Spleen (tissue), 7 donors: ENCODE measurements around the gene S100Z.

ENCODE experiments used
- POLR2A ChIP-seq, 3 donors: fragments of 450-650 bp; IDR thresholded peaks; one replicate each; pipeline ENCODE4 v1.5.1; 2017; ENCODE audit warnings: antibody characterized with exemption in 3 of 3, mild to moderate bottlenecking in 1 of 3
- POLR2AphosphoS5 ChIP-seq, 3 donors: sonication (generic); formaldehyde crosslinking; IDR thresholded peaks; one replicate each; pipeline ENCODE4 v1.5.1; 2017; ENCODE audit warnings: antibody characterized with exemption in 3 of 3
- TF ChIP-seq, protein P1 (sequence below), 11 experiments: fragments of 200-600 bp in 7 of 11; fragments of 450-650 bp in 4 of 11; sonication (generic) in 4 of 11; IDR thresholded peaks in 8 of 11; conservative IDR thresholded peaks in 3 of 11; 1 replicate in 7 of 11; 2 replicates in 4 of 11; pipeline versions ENCODE4 v1.4.0 to v1.8.0; 2016 to 2021; ENCODE audit warnings: antibody characterized with exemption in 11 of 11, inconsistent platforms in 4 of 11, mild to moderate bottlenecking in 1 of 11
- donor health status: DM: no; HTN: no; CAD: no; lungs with moderate emphysema.
- donor health status: DM: no; HTN: no; CAD: no.
- donor health status: DM: no; HTN: no; CAD: no.

DNA sequence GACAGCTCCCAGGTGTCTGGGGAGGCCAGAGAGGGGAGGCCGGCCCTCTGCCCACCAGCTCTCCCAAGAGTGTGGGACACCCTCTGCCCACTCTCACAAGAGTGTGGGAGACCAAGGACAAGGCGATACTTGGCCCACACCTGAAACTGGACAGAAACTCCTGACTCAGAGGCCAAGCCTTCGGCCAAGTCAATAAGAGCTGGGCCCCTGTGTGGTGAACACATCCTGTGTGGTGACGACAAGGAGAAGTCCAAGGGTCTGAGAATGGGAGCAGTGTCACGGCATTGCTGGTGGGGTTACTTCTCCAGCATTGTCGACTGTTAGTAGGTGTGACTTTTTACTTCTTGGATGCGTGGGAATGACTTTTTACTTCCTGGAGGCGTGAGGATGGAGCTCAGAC, 45.5 kb upstream of the S100Z start:
- no peak for TF ChIP-seq POLR2A (IDR thresholded peaks at IDR 0.05)
- TF ChIP-seq, protein P1, sequence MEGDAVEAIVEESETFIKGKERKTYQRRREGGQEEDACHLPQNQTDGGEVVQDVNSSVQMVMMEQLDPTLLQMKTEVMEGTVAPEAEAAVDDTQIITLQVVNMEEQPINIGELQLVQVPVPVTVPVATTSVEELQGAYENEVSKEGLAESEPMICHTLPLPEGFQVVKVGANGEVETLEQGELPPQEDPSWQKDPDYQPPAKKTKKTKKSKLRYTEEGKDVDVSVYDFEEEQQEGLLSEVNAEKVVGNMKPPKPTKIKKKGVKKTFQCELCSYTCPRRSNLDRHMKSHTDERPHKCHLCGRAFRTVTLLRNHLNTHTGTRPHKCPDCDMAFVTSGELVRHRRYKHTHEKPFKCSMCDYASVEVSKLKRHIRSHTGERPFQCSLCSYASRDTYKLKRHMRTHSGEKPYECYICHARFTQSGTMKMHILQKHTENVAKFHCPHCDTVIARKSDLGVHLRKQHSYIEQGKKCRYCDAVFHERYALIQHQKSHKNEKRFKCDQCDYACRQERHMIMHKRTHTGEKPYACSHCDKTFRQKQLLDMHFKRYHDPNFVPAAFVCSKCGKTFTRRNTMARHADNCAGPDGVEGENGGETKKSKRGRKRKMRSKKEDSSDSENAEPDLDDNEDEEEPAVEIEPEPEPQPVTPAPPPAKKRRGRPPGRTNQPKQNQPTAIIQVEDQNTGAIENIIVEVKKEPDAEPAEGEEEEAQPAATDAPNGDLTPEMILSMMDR (IDR thresholded peaks at IDR 0.05 in 8 of 11, conservative IDR thresholded peaks at IDR 0.05 in 3 of 11) = no peak
- TF ChIP-seq POLR2AphosphoS5 (IDR thresholded peaks at IDR 0.05) = no peak
